A673 (cell line): ENCODE measurements around the gene KDM3A. TPM values are rescaled to one million over a fixed set of nuclear protein-coding genes. Genes with fewer than 3 reads are reported as not detected.

Experiments used
- BruUV-seq: library from RNA; stranded (reverse); fragments of 400-500 nt; replicated peaks from 2 replicates; lab custom pipeline; 2021; lab: Mats Ljungman, UMichigan
- CTCF ChIA-PET: fragments of 300-600 bp; sonication (Branson Sonifier 250); formaldehyde crosslinking; loops from one replicate; lab custom pipeline; 2022; ENCODE audit warnings: antibody characterized with exemption; lab: Charles Lee
- POLR2A ChIA-PET: fragments of 300-600 bp; sonication (Branson Sonifier 250); formaldehyde crosslinking; loops from one replicate; lab custom pipeline; 2022; ENCODE audit warnings: antibody characterized with exemption; ENCODE audit not compliant: low non-redundant PET; lab: Charles Lee
- DNase-seq: peaks from one replicate; pipeline ENCODE4 v3.0.0-alpha.2; 2015; ENCODE audit warnings: low spot score
- H3K27ac ChIP-seq: fragments of 200-600 bp; sonication (generic); 2 replicates; pipeline ENCODE4 v1.5.1; 2016; ENCODE audit warnings: mixed run types, low read depth, mild to moderate bottlenecking, mixed read lengths, antibody characterized with exemption, low read length; ENCODE audit not compliant: poor library complexity, severe bottlenecking
- H3K27me3 ChIP-seq: fragments of 200-600 bp; sonication (generic); replicated peaks from 2 replicates; pipeline ENCODE4 v1.6.1; 2017; ENCODE audit warnings: mixed run types, low read depth, mild to moderate bottlenecking, mixed read lengths, antibody characterized with exemption, low read length; ENCODE audit not compliant: insufficient read depth, poor library complexity
- H3K36me3 ChIP-seq: fragments of 200-600 bp; sonication (generic); 2 replicates; pipeline ENCODE4 v1.6.1; 2016; ENCODE audit warnings: mixed run types, mild to moderate bottlenecking, mixed read lengths, antibody characterized with exemption, low read length; ENCODE audit not compliant: insufficient read depth, poor library complexity, severe bottlenecking
- H3K4me1 ChIP-seq: fragments of 200-600 bp; sonication (generic); 2 replicates; pipeline ENCODE4 v1.6.1; 2017; ENCODE audit warnings: mixed run types, mild to moderate bottlenecking, mixed read lengths, antibody characterized with exemption, low read length; ENCODE audit not compliant: insufficient read depth, poor library complexity, severe bottlenecking
- H3K4me3 ChIP-seq: fragments of 200-600 bp; sonication (generic); 2 replicates; pipeline ENCODE4 v1.5.1; 2016; ENCODE audit warnings: low read depth, mixed run types, mild to moderate bottlenecking, mixed read lengths, low read length; ENCODE audit not compliant: poor library complexity, severe bottlenecking
- H3K9me3 ChIP-seq: fragments of 200-600 bp; sonication (generic); 2 replicates; pipeline ENCODE4 v1.6.1; 2016; ENCODE audit warnings: mixed run types, low read depth, mild to moderate bottlenecking, mixed read lengths, antibody characterized with exemption, low read length; ENCODE audit not compliant: poor library complexity, severe bottlenecking
- CTCF ChIP-seq: fragments of 300-800, 200-600 bp; sonication (generic); conservative IDR thresholded peaks from 2 replicates; pipeline ENCODE4 v1.5.1; 2017; ENCODE audit warnings: low read depth, mild to moderate bottlenecking, antibody characterized with exemption, low read length, moderate library complexity, mixed read lengths
- EZH2 ChIP-seq: fragments of 200-600 bp; sonication (generic); IDR thresholded peaks from 2 replicates; pipeline ENCODE4 v1.6.1; 2017; ENCODE audit warnings: borderline replicate concordance, low read depth, mild to moderate bottlenecking, mixed read lengths, antibody characterized with exemption, low read length; ENCODE audit not compliant: poor library complexity, severe bottlenecking
- intact Hi-C: fragments of 100-400 bp; cut with micrococcal nuclease; formaldehyde crosslinking; loops from one replicate; pipeline ENCODE4 v1.10.0; 2022; ENCODE audit not compliant: unreplicated experiment
- total RNA-seq: library from RNA; stranded (reverse); gene quantifications from 2 replicates; pipeline ENCODE4 v1.2.3, GENCODE V29; 2021

Gene KDM3A
- total RNA-seq, 1 experiment from 2014 or later = 40.7 TPM

GRCh38 chr2:86522711-86523110, 81.5 kb downstream of the KDM3A start:
- Histone ChIP-seq H3K4me1 (peaks cover 8% of the 10 kb centered on the region), H3K27ac (no peak overlapping the region), H3K36me3 (peaks cover 2% of the 10 kb centered on the region), H3K4me3 (no peak overlapping the region), H3K27me3 (no peaks in the 10 kb centered on the region), H3K9me3 (peaks cover 10% of the 10 kb centered on the region)
- BruUV-seq = no TSS peak
- intact Hi-C loops = no loop called here
- DNase-seq = no peak
- ChIA-PET POLR2A (no interaction called here), CTCF (no interaction called here)
- TF ChIP-seq CTCF = no peak
- no peak for TF ChIP-seq EZH2

GRCh38 chr2:86523491-86523890, 82.3 kb downstream of the KDM3A start:
- ChIA-PET CTCF (no interaction called here), POLR2A (no interaction called here)
- H3K9me3 ChIP-seq = peaks cover 10% of the 10 kb centered on the region
- H3K27me3 ChIP-seq = no peaks in the 10 kb centered on the region
- intact Hi-C loops = no loop called here
- H3K36me3 ChIP-seq = peaks cover 2% of the 10 kb centered on the region
- no TSS peak for BruUV-seq
- H3K27ac ChIP-seq = no peak overlapping the region
- H3K4me3 ChIP-seq = no peak overlapping the region
- H3K4me1 ChIP-seq = peaks cover 8% of the 10 kb centered on the region
- TF ChIP-seq EZH2 = no peak
- TF ChIP-seq CTCF = no peak
- DNase-seq = no peak

- Histone ChIP-seq H3K27ac (no peak overlapping the region), H3K36me3 (no peaks in the 10 kb centered on the region), H3K4me3 (no peak overlapping the region), H3K27me3 (no peaks in the 10 kb centered on the region), H3K4me1 (peaks cover 8% of the 10 kb centered on the region), H3K9me3 (no peaks in the 10 kb centered on the region)
- TF ChIP-seq EZH2 = no peak
- TF ChIP-seq CTCF = no peak
- intact Hi-C loops = no loop called here
- ChIA-PET CTCF (no interaction called here), POLR2A (interaction anchor here (0.7 kb wide), 1 partner anchor 219 kb away, joined by 3 read pairs; no protein-coding TSS in a partner anchor)
- BruUV-seq = no TSS peak
- DNase-seq = peak; percentile 29
These were observed 84.5 kb downstream of the KDM3A start for GRCh38 chr2:86525421-86526340.
